ENCODE results near the gene HAPLN2. TPM values are rescaled to one million over a fixed set of nuclear protein-coding genes. Genes with fewer than 3 reads are reported as not detected.
A peak's percentile ranks its signal among the peaks of the same experiment; 100 is the strongest.
"Not testable (repeated sequence)": the region's sequence is repeated elsewhere in the genome, so short reads cannot be mapped to it uniquely, and the experiment has no call there.

HAPLN2 gene
- total RNA-seq, 1 donor from 2014 or later = 1.4 TPM

DNA sequence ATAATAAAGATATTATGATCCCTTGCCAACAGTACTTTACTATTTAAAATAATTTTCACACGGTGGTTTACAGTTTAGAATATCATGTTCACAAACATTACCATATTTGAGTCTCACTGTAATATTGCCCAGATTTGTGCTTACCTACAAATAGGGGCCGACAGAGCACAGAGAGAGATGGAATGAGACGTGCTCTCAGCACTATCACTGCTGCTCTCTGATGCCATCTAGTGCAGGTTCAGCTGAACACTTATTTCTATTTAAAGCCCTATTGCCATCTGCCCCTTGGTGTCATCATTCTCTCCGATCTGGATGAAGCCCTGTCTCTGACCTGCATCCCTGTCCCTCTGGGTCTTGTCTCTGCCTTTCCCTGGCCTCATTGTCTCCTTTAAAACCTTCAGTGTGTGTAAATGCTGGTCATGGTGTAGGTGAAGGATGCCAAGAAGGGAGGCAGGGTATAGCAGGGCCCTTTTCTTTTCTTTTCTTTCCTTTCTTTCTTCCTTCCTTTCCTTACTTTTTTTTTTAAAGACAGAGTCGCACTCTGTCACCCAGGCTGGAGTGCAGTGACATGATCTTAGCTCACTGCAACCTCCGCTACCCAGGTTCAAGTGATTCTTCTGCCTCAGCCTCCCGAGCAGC, 11.1 kb upstream of the HAPLN2 start:
- intact Hi-C loops (cut with DNase I) = loop anchor here (1.0 to 5.0 kb wide), 4 partner anchors 23 to 226 kb away; no protein-coding TSS in a partner anchor
- peak; percentile 91 for ATAC-seq
- no peak for DNase-seq (ENCODE audit: missing footprints)

- ATAC-seq = no peak
- intact Hi-C loops (cut with DNase I) = loop anchor here (1.0 to 5.0 kb wide), 4 partner anchors 24 to 227 kb away; no protein-coding TSS in a partner anchor
Measured at GRCh38 chr1:156608981-156609380, 10.2 kb upstream of the HAPLN2 start.

GRCh38 chr1:156610072-156610471, 9.1 kb upstream of the HAPLN2 start:
- intact Hi-C loops (cut with DNase I); ATAC-seq; DNase-seq (ENCODE audit: missing footprints): not testable (repeated sequence)

More at GRCh38 chr1:156608981-156609380, 10.2 kb upstream of the HAPLN2 start:
- DNase-seq (ENCODE audit: missing footprints) = no peak

DNA sequence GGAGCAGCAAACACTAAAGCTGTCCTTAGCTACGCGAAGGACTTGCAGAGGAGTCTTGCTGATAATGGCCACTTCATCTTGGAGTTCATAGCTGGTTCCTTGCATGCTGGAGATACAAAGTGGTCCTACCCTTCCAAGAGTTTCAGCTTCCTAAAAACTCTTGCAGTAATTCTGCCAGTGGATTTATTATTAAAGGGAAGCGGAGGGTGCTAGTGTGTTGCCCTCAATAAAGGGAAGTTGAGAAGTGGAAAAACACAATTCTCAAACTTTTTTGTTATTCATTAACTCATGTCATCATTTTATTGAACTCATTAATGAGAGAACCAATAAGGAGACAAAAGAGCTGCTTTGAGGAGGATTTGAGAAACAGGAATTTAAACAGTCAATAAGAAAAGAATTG, 6.5 kb upstream of the HAPLN2 start:
- intact Hi-C loops (cut with DNase I) = no loop called here
- ATAC-seq = no peak

GRCh38 chr1:156615946-156616345, 3.3 kb upstream of the HAPLN2 start:
- intact Hi-C loops (cut with DNase I) = no loop called here
- ATAC-seq (no peak), DNase-seq (ENCODE audit: missing footprints) (no peak)

More for the DNA sequence above, 6.5 kb upstream of the HAPLN2 start:
- DNase-seq (ENCODE audit: missing footprints) = no peak

- no peak for DNase-seq (ENCODE audit: missing footprints)
- peak; percentile 73 for ATAC-seq
- intact Hi-C loops (cut with DNase I) = no loop called here
Measured at GRCh38 chr1:156616463-156616862, 2.8 kb upstream of the HAPLN2 start.

DNA sequence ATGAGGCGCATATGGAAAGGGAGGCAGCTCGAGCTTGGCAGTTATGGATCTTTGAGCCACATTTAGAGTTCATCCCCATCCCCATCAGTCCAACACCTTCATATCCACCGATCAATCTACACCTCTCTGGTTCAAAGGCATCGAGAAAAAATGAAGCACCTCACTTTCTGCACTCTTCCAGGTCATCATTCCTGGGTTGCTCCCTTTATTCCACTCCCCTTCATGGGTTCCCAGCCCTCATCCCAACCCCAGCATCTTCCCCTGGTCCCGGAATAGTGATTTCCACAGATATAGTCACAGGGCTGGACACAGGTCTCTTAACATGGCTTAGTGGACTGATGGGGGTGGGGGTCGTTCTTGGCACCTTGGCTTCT, 354 bp downstream of the HAPLN2 start:
- no peak for ATAC-seq
- DNase-seq (ENCODE audit: missing footprints) = no peak
- intact Hi-C loops (cut with DNase I) = no loop called here

DNA sequence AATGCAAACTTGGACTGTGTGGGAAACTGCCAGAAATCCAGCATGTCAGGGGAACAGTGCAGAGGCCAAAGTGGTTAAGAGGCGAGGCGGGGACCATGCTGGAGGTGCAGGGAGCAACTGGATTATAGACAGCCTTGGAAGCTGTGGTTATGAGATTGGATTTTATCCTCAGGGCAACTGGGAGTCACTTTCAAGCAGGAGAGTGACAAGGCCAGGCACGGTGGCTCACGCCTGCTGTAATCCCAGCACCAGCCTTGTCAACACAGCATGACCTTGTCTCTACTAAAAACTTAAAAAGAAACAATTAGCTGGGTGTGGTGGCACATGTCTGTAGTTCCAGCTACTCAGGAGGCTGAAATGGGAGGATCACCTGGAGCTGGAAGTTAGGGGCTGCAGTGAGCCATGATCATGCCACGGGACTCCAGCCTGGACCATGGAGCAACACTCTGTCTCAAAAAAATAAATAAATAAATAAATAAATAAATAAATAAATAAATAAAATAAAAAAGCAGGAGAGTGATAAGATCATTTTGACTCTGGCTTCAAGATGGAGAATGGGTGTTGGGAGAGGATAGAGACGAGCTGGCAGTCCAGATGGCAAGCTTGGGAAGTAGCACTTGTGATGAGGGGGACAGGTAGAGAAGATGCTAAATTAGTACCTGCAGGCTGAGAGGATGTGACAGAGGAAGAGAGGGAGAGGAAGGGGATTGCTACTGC, 3.5 kb downstream of the HAPLN2 start:
- intact Hi-C loops (cut with DNase I) = no loop called here
- DNase-seq (ENCODE audit: missing footprints) (no peak), ATAC-seq (no peak)

DNA sequence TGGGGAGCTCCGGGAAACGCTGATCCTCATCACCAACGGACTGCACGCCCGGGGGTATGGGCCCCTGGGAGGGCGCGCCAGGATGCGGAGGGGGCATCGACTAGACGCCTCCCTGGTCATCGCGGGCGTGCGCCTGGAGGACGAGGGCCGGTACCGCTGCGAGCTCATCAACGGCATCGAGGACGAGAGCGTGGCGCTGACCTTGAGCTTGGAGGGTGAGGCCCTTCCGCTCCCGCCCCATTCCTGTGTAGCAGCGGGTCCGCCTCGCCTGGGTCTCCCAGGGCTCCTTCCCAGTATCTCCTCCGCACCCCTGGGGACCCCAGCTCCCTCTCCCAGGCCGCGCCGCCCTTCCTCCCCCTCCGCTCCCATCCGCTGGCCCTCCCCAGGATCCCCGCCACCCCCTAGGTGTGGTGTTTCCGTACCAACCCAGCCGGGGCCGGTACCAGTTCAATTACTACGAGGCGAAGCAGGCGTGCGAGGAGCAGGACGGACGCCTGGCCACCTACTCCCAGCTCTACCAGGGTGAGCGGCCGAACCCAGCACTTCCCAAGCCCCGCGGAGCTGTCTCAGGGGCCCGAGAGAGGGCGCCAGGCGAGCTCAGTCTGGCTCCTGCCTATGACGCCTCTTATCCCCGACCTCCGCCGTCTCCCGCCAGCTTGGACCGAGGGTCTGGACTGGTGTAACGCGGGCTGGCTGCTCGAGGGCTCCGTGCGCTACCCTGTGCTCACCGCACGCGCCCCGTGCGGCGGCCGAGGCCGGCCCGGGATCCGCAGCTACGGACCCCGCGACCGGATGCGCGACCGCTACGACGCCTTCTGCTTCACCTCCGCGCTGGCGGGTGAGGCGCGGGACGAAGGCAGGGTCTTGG, 5.0 kb downstream of the HAPLN2 start:
- intact Hi-C loops (cut with DNase I) = no loop called here
- peak; percentile 71 for ATAC-seq

GRCh38 chr1:156624814-156625435, 5.7 kb downstream of the HAPLN2 start:
- DNase-seq (ENCODE audit: missing footprints) (no peak), ATAC-seq (no peak)
- intact Hi-C loops (cut with DNase I) = no loop called here

More for the DNA sequence above, 5.0 kb downstream of the HAPLN2 start:
- no peak for DNase-seq (ENCODE audit: missing footprints)

DNA sequence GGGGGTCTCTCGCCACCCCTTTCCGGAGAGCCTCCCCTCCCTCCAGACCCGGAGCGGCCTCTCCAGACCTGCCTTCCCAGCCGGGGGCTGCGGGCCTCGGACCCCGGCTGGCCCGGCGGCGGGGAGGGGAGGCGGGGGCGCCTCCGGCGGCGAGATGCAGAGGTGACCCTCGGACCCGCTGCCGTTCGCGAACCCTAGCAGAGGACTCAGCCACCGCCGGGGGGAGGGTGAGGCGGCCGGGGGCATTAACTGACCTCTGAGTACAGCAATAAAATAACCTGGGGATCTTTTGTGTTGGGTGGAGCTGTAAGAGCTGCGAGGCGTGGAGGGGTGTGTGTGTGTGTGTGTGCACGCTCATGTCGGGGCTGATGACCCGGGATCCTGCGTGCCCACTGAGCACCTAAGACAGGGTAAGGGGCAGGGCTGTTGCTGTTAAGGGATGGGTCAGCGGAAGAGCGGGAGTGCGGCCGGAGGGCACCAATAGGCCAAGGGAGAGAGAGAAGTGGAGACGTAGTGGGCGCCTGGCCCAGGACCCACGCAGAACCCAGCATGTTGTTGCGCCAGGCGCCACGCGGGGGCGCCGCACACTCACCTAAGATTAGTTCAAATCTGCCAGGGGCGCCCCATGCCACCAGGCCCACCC, 6.3 kb downstream of the HAPLN2 start:
- ATAC-seq = peak; percentile 62
- peak; percentile 84 for DNase-seq (ENCODE audit: missing footprints)
- intact Hi-C loops (cut with DNase I) = loop anchor here (1.0 to 2.0 kb wide), 2 partner anchors 32 to 53 kb away; no protein-coding TSS in a partner anchor

- ATAC-seq (no peak), DNase-seq (ENCODE audit: missing footprints) (no peak)
- intact Hi-C loops (cut with DNase I) = loop anchor here (1.0 to 2.0 kb wide), 2 partner anchors 31 to 53 kb away; no protein-coding TSS in a partner anchor
Measured at GRCh38 chr1:156626079-156626438, 6.8 kb downstream of the HAPLN2 start.

- intact Hi-C loops (cut with DNase I) = loop anchor here (2.0 kb wide), 1 partner anchor 51 kb away; no protein-coding TSS in a partner anchor
- ATAC-seq (no peak), DNase-seq (ENCODE audit: missing footprints) (no peak)
Measured at GRCh38 chr1:156627313-156627880, 8.2 kb downstream of the HAPLN2 start.

- DNase-seq (ENCODE audit: missing footprints) = no peak
- intact Hi-C loops (cut with DNase I) = no loop called here
- ATAC-seq = no peak
Measured at GRCh38 chr1:156629823-156630449, 10.7 kb downstream of the HAPLN2 start.

- peak; percentile 9 for DNase-seq (ENCODE audit: missing footprints)
- ATAC-seq; intact Hi-C loops (cut with DNase I): not testable (repeated sequence)
Measured at GRCh38 chr1:156631152-156631551, 11.9 kb downstream of the HAPLN2 start.

DNA sequence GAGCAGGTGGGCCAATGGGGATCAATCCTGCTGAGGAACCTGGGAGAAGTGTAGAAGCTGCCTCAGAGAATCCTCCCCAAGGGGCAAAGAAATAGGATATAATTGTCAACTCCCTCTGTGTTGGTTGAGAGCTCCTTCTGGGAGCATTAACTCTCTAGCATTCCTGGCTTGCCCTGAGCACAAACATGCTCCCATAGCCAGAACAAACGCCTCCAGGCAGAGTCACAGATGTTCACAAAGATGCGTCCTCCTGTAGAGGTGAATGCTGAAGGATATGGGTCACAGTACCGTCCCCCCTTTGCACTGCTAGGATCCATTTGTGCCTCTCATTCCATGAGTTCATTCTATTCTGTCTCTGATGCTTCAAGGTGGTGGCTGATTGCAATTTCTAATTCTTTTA, 13.1 kb downstream of the HAPLN2 start:
- ATAC-seq (no peak), DNase-seq (ENCODE audit: missing footprints) (no peak)
- intact Hi-C loops (cut with DNase I) = no loop called here

DNA sequence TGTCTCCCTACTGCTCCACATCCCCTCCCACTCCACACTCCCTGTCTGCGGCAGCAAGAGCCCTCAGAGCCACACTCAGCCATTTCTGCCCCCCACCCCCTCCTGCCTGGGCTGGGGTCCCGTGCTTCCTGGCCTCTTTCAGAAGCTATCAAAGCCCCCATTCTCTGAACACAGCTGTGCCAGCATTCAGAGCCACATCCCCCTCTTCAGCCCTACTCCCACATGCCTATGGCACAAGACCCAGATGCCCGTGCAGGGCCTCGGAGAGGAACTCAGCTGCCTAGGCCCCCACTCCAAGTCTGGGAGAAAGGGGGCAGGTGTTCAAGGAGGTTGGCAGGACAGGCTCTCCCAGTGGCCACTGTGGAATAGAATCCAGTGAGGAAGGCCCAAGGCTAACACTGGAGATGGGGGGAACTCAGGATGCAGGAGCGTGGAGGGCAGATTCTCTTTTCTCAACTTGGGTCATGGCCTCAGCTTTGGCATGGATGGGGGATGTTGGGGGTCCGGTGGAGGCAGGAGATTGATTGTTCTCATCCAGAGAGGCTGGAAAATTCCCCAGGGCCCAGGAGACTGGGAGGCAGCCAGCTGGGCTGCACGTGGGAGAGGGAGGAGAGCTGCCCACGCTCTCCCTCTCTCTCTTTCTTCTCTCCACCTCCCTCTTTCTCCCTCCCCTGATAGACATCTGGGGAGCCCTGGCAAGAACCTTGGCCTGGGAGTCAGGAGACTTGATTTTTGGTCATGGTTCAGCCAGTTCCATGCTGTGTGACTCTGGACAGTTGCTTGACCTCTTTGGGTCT, 19.2 kb downstream of the HAPLN2 start:
- intact Hi-C loops (cut with DNase I) = no loop called here
- no peak for ATAC-seq
- DNase-seq (ENCODE audit: missing footprints) = peak; percentile 60
